DND-41 (cell line): ENCODE data around the gene ADCY9.

Experiments
- ATAC-seq: fragments of 200-7000 bp; cut with Tn5 transposase; 3 replicates; pipeline ENCODE4 v1.9.1; 2021; ENCODE audit warnings: low read depth; ENCODE audit not compliant: insufficient read depth
- DNase-seq: peaks from one replicate; pipeline ENCODE4 v3.0.0-alpha.2; 2020
- H2AFZ ChIP-seq: 2 replicates; pipeline ENCODE4 v1.6.0; 2012; ENCODE audit warnings: low read depth, low read length
- H3K27ac ChIP-seq: 2 replicates; pipeline ENCODE4 v1.5.1; 2012; ENCODE audit warnings: low read length, inconsistent platforms
- H3K27me3 ChIP-seq: fragments of 200-600 bp; sonication (generic); 2 replicates; pipeline ENCODE4 v1.6.0; 2012; ENCODE audit warnings: low read length, mild to moderate bottlenecking, inconsistent platforms; ENCODE audit not compliant: insufficient read depth, poor library complexity
- H3K36me3 ChIP-seq: 2 replicates; pipeline ENCODE4 v1.5.1; 2012; ENCODE audit warnings: low read length, inconsistent platforms; ENCODE audit not compliant: insufficient read depth
- H3K4me1 ChIP-seq: 2 replicates; pipeline ENCODE4 v1.5.1; 2012; ENCODE audit warnings: mild to moderate bottlenecking, low read length; ENCODE audit not compliant: insufficient read depth
- H3K4me2 ChIP-seq: 2 replicates; pipeline ENCODE4 v1.6.0; 2012; ENCODE audit warnings: mild to moderate bottlenecking, moderate library complexity, low read length, inconsistent platforms; ENCODE audit not compliant: insufficient read depth
- H3K4me3 ChIP-seq, 2 experiments: fragments of 200-600 bp in 1 of 2; shearing (Covaris generic) in 1 of 2; 2 replicates each; pipeline ENCODE4 v1.5.1; 2012 to 2016; ENCODE audit warnings: inconsistent platforms in 2 of 2, low read length in 2 of 2, mild to moderate bottlenecking in 2 of 2, low read depth in 1 of 2, moderate library complexity in 1 of 2
- H3K79me2 ChIP-seq: 2 replicates; pipeline ENCODE4 v1.6.0; 2012; ENCODE audit warnings: low read length, inconsistent platforms; ENCODE audit not compliant: insufficient read depth
- H3K9ac ChIP-seq: 2 replicates; pipeline ENCODE4 v1.6.0; 2012; ENCODE audit warnings: low read depth, mild to moderate bottlenecking, inconsistent platforms, low read length, moderate library complexity
- H3K9me3 ChIP-seq: 2 replicates; pipeline ENCODE4 v1.5.1; 2012; ENCODE audit warnings: low read length, moderate library complexity, mild to moderate bottlenecking, inconsistent platforms; ENCODE audit not compliant: insufficient read depth, severe bottlenecking
- H4K20me1 ChIP-seq: 2 replicates; pipeline ENCODE4 v1.6.0; 2012; ENCODE audit warnings: low read length; ENCODE audit not compliant: insufficient read depth
- EZH2 ChIP-seq: IDR thresholded peaks from 3 replicates; pipeline ENCODE4 v1.6.1; 2012; ENCODE audit warnings: borderline replicate concordance, low read depth, mild to moderate bottlenecking, moderate library complexity, low read length, inconsistent platforms; ENCODE audit not compliant: severe bottlenecking
- TF ChIP-seq, protein P1 (sequence below): IDR thresholded peaks from 2 replicates; pipeline ENCODE4 v1.5.1; 2012; ENCODE audit warnings: borderline replicate concordance, low read length, moderate library complexity, mild to moderate bottlenecking; ENCODE audit not compliant: poor library complexity, severe bottlenecking; ENCODE audit errors: extremely low read depth

The ADCY9 gene

DNA sequence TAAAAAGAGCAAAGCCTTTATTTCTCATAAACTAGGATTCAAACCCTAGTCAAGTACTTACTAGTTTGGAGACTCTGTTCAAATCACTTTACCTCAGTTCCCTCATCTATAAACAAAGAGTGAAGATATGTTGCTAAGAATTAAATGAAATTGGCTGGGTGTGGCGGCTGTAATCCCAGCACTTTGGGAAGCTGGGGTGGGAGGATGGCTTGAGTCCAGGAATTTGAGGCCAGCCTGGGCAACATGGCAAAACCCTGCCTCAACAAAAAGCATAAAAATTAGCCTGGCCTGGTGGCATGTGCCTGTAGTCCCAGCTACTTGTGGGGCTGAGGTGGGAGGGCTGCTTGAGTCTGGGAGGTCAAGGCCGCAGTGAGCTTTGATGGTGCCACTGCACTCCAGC is 121.2 kb downstream of the ADCY9 start:
- no peak overlapping the region for H3K9ac ChIP-seq
- H3K27ac ChIP-seq: no peak overlapping the region
- TF ChIP-seq, protein P1, sequence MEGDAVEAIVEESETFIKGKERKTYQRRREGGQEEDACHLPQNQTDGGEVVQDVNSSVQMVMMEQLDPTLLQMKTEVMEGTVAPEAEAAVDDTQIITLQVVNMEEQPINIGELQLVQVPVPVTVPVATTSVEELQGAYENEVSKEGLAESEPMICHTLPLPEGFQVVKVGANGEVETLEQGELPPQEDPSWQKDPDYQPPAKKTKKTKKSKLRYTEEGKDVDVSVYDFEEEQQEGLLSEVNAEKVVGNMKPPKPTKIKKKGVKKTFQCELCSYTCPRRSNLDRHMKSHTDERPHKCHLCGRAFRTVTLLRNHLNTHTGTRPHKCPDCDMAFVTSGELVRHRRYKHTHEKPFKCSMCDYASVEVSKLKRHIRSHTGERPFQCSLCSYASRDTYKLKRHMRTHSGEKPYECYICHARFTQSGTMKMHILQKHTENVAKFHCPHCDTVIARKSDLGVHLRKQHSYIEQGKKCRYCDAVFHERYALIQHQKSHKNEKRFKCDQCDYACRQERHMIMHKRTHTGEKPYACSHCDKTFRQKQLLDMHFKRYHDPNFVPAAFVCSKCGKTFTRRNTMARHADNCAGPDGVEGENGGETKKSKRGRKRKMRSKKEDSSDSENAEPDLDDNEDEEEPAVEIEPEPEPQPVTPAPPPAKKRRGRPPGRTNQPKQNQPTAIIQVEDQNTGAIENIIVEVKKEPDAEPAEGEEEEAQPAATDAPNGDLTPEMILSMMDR: no peak
- no peak for TF ChIP-seq EZH2
- no peaks in the 10 kb centered on the region for H3K79me2 ChIP-seq
- no peaks in the 10 kb centered on the region for H3K27me3 ChIP-seq
- no peak overlapping the region for H3K4me3 ChIP-seq
- no peak overlapping the region for H2AFZ ChIP-seq
- ATAC-seq (no peak), DNase-seq (no peak)
- H4K20me1 ChIP-seq: peaks cover 4% of the 10 kb centered on the region; the same call in 1 of the 2 replicates
- no peak overlapping the region for H3K4me2 ChIP-seq
- H3K36me3 ChIP-seq: no peaks in the 10 kb centered on the region
- H3K4me1 ChIP-seq: no peaks in the 10 kb centered on the region
- no peaks in the 10 kb centered on the region for H3K9me3 ChIP-seq

DNA sequence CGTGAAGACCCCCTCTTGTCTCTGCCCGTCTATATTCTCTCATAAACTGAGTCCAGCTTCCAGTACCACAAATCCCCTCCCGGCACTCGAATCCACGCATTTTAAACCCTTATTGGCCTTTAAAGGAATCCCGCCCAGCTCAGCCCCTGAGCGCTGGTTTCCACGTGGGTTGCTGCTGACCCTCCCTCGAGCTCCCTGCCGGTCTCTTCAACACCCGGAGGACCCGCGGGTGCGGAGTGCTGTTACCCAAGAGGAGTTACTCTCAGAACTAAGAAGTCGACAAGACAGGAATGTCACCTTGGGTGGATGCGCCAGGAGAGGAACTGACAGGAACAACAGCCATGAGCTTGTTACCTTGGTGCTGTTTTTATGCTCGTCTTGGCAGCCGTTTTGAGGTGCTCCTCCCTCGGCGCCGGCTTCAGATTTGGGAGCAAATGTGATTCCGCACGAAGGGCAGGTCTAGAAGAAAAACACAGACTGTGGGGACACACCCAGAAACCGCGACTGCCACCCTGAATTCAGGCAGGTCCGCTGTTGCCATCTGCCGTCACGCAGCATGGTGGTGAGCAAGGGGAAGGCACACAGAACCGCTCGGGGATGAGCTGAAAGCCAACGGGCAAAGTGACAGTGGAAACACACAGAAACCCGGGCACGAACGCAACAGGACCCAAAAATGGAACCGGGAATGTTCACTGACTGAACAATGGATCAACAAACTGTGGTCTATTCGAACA is 123.0 kb downstream of the ADCY9 start:
- no peak overlapping the region for H2AFZ ChIP-seq
- no peak for DNase-seq

DNA sequence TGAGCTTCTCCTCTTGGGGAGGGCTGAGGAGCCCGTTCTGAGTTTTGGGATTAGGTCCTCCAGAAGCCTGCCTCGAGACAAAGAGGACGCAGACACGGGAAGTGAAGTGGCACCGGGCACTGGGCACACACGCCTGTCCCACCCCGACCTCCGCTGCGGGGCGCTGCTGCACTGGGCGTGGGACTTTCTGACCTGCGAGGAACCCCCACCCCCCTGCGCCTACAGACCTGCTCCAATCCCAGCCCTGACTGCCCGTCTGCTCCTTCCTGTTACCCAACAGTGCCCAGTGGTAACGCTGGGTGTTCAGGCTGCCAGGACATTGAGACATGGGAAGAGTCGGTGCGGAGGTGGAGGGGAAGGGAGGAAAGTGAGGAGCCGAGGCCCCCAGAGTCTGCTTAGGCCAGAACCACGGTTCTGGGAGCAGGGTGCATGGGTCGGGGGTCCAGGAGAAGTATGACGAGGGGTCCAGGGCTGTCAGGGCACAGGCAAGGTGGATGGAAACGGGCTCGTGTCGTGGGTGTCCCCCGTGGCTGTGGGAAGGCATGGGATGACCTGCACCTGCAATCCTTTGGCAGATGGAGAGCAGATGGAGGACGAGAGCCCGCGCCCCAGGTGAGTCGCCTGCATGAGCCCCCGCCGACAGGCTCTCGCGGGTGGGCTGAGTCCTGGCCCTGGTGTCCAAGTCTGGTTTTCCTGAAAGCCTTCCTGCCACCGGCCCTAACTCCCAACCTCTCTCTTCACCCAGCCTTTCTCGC is 123.8 kb downstream of the ADCY9 start:
- H3K79me2 ChIP-seq: no peaks in the 10 kb centered on the region
- H3K9ac ChIP-seq: no peak overlapping the region
- no peak overlapping the region for H3K27ac ChIP-seq
- H4K20me1 ChIP-seq: peaks cover 4% of the 10 kb centered on the region; the same call in 1 of the 2 replicates
- no peak overlapping the region for H3K4me2 ChIP-seq
- H3K36me3 ChIP-seq: no peaks in the 10 kb centered on the region
- TF ChIP-seq, protein P1: no peak
- TF ChIP-seq EZH2: no peak
- DNase-seq (no peak), ATAC-seq (no peak)
- H3K27me3 ChIP-seq: no peaks in the 10 kb centered on the region
- no peaks in the 10 kb centered on the region for H3K9me3 ChIP-seq
- H3K4me3 ChIP-seq: no peak overlapping the region
- H2AFZ ChIP-seq: no peak overlapping the region
- H3K4me1 ChIP-seq: no peaks in the 10 kb centered on the region

More for the DNA sequence above, 123.0 kb downstream of the ADCY9 start:
- H3K4me3 ChIP-seq: no peak overlapping the region
- no peaks in the 10 kb centered on the region for H3K9me3 ChIP-seq
- H3K9ac ChIP-seq: no peak overlapping the region
- no peaks in the 10 kb centered on the region for H3K27me3 ChIP-seq
- H3K27ac ChIP-seq: no peak overlapping the region
- H3K4me1 ChIP-seq: no peaks in the 10 kb centered on the region
- no peak for ATAC-seq
- TF ChIP-seq EZH2: no peak
- TF ChIP-seq, protein P1: no peak
- H3K4me2 ChIP-seq: no peak overlapping the region
- H3K36me3 ChIP-seq: no peaks in the 10 kb centered on the region
- no peaks in the 10 kb centered on the region for H3K79me2 ChIP-seq
- peaks cover 4% of the 10 kb centered on the region; the same call in 1 of the 2 replicates for H4K20me1 ChIP-seq
